ENCODE data around the gene STAT4. TPM values are rescaled to one million over a fixed set of nuclear protein-coding genes. Genes with fewer than 3 reads are reported as not detected.

STAT4 gene
- total RNA-seq, 1 donor from 2014 or later = 2.1 TPM

DNA sequence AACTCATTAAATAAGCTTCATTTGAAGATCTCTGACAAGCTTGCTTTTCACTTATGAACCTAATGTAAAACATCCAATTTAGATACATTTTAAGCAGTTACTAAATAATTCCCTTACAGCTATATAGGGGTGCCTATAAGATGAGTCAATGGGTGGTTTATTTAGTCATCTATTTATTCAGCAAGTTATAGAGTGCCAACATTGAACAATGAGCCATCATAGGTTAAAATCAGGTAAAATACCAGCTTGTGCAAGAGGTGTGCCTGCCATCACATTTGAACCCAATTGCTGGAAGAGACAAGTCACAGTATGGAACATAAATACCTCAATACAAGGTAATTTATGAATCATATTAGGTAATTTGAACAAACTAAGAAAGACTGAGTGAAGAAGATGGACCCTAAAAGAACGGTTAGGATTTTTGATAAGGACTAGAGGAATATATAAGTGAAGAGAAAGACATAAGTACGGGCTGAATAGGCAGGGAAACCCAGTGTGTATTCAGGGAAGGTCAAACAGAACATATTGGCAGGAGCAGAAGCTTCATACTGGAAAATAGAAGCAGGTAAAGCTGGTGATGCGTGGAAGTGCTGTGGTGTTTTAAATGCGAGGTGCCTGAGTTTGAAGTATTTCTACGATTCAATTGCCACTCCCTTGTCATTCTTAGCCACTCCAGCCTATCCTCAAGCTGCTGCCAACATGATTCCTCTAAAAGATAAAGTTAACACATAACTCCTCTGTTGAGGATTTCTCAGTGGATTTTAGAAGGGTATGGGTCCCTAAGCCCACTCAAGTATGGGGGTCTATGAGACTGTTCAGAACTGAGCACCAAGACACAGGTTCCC lies 18.9 kb upstream of the STAT4 start:
- Mint-ChIP-seq H3K36me3 (peaks cover 4% of the 10 kb centered on the region), H3K27me3 (peaks cover 3% of the 10 kb centered on the region), H3K27ac (no peak overlapping the region), H3K9me3 (no peaks in the 10 kb centered on the region), H3K4me3 (no peak overlapping the region), H3K4me1 (ENCODE audit: unreplicated experiment) (peaks cover 42% of the 10 kb centered on the region)
- TF ChIP-seq, protein P1, sequence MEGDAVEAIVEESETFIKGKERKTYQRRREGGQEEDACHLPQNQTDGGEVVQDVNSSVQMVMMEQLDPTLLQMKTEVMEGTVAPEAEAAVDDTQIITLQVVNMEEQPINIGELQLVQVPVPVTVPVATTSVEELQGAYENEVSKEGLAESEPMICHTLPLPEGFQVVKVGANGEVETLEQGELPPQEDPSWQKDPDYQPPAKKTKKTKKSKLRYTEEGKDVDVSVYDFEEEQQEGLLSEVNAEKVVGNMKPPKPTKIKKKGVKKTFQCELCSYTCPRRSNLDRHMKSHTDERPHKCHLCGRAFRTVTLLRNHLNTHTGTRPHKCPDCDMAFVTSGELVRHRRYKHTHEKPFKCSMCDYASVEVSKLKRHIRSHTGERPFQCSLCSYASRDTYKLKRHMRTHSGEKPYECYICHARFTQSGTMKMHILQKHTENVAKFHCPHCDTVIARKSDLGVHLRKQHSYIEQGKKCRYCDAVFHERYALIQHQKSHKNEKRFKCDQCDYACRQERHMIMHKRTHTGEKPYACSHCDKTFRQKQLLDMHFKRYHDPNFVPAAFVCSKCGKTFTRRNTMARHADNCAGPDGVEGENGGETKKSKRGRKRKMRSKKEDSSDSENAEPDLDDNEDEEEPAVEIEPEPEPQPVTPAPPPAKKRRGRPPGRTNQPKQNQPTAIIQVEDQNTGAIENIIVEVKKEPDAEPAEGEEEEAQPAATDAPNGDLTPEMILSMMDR (conservative IDR thresholded peaks at IDR 0.05) = no peak
- DNase-seq (ENCODE audit: extremely low spot score, unreplicated experiment) = no peak

- Mint-ChIP-seq H3K4me1 (ENCODE audit: unreplicated experiment) (peaks cover 34% of the 10 kb centered on the region), H3K36me3 (no peaks in the 10 kb centered on the region), H3K27ac (no peak overlapping the region), H3K9me3 (no peaks in the 10 kb centered on the region), H3K4me3 (no peak overlapping the region), H3K27me3 (peaks cover 9% of the 10 kb centered on the region)
- TF ChIP-seq, protein P1 (conservative IDR thresholded peaks at IDR 0.05) = no peak
- no peak for DNase-seq (ENCODE audit: extremely low spot score, unreplicated experiment)
These were observed 17.0 kb upstream of the STAT4 start for GRCh38 chr2:191167766-191168165.

GRCh38 chr2:191166756-191167445 lies 16.1 kb upstream of the STAT4 start:
- Mint-ChIP-seq H3K4me3 (no peak overlapping the region), H3K27ac (no peak overlapping the region), H3K36me3 (no peaks in the 10 kb centered on the region), H3K9me3 (no peaks in the 10 kb centered on the region), H3K4me1 (ENCODE audit: unreplicated experiment) (peaks cover 26% of the 10 kb centered on the region), H3K27me3 (peaks cover 9% of the 10 kb centered on the region)
- no peak for DNase-seq (ENCODE audit: extremely low spot score, unreplicated experiment)
- TF ChIP-seq, protein P1 (conservative IDR thresholded peaks at IDR 0.05) = no peak

- TF ChIP-seq, protein P1 (conservative IDR thresholded peaks at IDR 0.05) = no peak
- no peaks in the 10 kb centered on the region for H3K36me3 Mint-ChIP-seq
- H3K27me3 Mint-ChIP-seq = peaks cover 9% of the 10 kb centered on the region
- H3K4me3 Mint-ChIP-seq = no peak overlapping the region
- no peak for DNase-seq (ENCODE audit: extremely low spot score, unreplicated experiment)
- no peaks in the 10 kb centered on the region for H3K9me3 Mint-ChIP-seq
- H3K27ac Mint-ChIP-seq = no peak overlapping the region
- H3K4me1 Mint-ChIP-seq (ENCODE audit: unreplicated experiment) = peaks cover 20% of the 10 kb centered on the region
These were observed 15.4 kb upstream of the STAT4 start for GRCh38 chr2:191166111-191166755.

DNA sequence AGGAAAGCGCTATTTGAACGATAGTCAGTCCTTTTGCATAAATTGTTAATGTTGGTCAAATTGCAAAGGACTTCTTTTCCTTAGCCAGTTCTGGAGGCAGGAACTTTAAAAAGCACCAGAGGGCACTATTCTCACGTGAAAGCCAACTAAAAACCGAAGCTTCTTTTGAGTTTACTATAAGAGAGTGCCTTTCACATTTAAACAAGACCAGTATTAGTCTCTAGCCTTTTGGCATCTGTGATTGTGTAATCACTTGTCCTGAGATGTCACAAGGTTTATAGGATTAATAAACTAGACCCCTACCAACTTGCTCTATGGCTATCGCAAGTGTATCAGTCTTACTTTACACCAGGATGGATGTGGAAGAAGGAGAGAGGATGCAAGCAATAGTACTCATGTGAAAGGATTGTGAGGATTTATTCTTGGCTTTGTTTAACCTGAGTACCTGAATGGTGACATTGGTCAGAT lies 14.4 kb upstream of the STAT4 start:
- no peak overlapping the region for H3K4me3 Mint-ChIP-seq
- peaks cover 9% of the 10 kb centered on the region for H3K27me3 Mint-ChIP-seq
- no peaks in the 10 kb centered on the region for H3K36me3 Mint-ChIP-seq
- no peak overlapping the region for H3K27ac Mint-ChIP-seq
- H3K9me3 Mint-ChIP-seq = no peaks in the 10 kb centered on the region
- H3K4me1 Mint-ChIP-seq (ENCODE audit: unreplicated experiment) = peaks cover 14% of the 10 kb centered on the region
- no peak for DNase-seq (ENCODE audit: extremely low spot score, unreplicated experiment)
- TF ChIP-seq, protein P1 (conservative IDR thresholded peaks at IDR 0.05) = peak; percentile 79

Data from type B pancreatic cell (in vitro differentiated cells).